Pulmonary artery endothelial cell (primary cell): ENCODE results near the gene ILF3. TPM values are rescaled to one million over a fixed set of nuclear protein-coding genes. Genes with fewer than 3 reads are reported as not detected.

Experiments used
- DNase-seq: peaks from one replicate; pipeline ENCODE4 v3.0.0-alpha.2; 2011; ENCODE audit warnings: low read depth, low spot score
- total RNA-seq: library from RNA; depleted of rRNA; stranded (reverse); fragments of >200 nt; gene quantifications from 2 replicates; pipeline ENCODE4 v1.2.3, GENCODE V29; 2014

The ILF3 gene
- total RNA-seq, 1 donor from 2014 or later, result 148 TPM

DNA sequence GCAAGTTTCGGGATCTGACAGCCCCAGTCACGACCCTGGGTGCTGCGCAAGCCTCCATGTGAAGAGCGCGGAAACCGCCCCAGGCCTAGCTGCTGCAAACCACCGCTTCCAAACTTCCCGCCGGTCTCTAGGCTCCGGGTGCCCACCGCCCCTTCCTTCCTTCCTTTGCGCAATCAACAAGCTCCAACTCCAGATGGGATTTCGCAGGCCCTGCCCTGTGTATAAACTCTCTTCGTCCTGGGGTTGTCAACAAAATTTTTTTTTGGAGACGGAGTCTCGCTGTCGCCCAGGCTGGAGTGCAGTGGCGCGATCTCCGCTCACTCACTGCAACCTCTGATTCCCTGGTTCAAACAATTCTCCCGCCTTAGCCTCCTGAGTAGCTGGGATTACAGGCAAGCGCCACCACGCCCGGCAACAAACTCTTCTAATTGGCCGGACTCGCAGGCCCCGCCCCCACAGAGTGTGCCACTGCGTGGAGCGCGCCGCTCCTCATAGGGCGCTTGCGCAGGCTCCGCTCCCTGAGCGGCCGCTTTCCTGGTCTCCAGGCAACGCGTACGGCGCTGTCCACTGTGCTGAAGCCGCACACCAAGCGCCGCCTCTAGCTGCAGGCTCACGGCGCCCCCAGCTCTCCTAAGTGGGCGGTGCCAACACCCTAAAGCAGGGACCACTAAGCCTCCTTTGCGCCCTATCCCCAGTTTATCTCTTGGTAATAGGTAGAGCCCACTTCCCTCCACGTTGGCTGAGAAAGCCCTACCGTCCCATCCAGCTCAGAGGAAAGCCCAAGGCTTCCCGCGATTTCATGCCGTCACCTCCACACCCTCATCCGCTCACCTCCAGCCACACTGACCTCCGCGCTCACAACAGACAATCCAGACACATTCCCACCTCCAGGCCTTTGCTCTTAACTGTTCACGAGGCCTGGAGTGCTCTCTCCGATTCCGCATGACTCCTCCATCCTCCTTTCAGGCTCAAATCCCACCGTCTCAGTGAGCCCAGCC, 41.6 kb downstream of the ILF3 start:
- DNase-seq, result peak; percentile 84

DNA sequence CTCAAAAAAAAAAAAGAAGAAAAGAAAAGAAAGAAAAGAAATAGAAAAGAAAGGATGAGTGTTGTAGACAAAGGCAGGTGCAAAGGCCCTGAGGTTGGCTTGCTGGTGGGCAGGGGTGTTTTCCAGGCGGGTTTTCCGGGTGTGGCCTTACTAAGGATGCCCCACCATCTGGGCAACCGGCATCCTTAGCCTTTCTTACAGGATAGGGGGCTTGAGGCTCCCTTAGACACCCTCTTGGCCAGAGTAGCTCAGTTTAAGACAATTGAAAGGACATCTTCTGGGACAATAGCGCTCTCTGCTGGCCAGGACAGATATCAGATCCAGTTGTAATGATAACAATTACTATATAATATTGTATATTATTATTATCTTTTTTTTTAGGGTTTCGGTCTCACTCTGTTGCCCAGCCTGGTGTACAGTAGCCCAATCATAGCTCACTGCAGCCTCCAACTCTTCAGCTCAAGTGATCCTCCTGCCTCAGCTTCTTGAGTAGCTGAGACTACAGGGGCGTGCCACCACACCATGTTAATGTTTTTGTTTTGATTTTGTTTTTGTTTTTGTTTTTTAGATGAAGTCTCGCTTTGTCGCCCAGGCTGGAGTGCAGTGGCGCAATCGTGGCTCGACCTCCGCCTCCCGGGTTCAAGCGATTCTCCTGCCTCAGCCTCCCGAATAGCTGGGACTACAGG, 45.6 kb downstream of the ILF3 start:
- DNase-seq, result no peak

DNA sequence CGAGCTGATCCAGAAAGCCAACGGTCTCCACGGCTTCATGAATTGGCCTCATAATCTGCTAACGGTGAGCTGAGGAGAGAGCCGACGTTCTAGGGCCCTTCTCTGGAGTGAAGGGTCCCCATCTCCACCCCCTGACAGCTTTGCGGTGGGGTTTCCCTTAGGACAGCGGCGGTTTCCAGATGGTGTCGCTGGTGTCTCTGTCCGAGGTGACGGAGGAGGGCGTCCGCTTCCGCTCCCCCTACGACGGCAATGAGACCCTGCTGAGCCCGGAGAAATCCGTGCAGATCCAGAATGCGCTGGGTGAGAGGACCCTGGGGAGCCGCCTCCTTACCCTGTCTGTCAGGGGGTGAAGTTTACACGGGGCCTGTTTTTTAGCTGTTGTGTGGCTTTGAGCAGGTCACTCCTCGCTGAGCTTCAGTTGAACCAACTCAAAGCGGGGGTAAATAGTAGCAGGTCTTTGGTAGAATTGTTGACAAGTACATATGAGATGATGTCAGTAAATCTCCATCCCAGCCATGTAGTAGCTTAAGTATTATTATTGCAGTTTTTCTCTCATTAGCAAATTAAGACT, 47.9 kb downstream of the ILF3 start:
- no peak for DNase-seq

DNA sequence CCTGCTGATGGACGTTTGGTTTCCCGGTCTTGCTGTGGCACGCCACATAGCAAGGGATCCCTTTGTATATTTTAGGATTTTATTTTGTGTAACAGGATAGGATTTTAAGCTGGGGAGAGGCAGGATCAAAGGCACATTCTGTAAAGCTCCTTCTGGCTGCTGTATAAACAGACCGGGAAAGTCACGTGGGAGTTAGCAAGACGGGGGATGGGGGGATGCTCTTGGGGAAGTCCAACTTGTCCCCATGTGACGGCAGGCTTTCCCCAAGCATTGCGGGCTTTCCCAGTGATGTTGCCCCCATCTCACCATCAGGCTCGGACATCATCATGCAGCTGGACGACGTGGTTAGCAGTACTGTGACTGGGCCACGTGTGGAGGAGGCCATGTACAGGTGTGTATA, 52.8 kb downstream of the ILF3 start:
- DNase-seq, result no peak

GRCh38 chr19:10707440-10707839, 53.3 kb downstream of the ILF3 start:
- no peak for DNase-seq

- no peak for DNase-seq
Measured at GRCh38 chr19:10708291-10708690, 54.1 kb downstream of the ILF3 start.

DNA sequence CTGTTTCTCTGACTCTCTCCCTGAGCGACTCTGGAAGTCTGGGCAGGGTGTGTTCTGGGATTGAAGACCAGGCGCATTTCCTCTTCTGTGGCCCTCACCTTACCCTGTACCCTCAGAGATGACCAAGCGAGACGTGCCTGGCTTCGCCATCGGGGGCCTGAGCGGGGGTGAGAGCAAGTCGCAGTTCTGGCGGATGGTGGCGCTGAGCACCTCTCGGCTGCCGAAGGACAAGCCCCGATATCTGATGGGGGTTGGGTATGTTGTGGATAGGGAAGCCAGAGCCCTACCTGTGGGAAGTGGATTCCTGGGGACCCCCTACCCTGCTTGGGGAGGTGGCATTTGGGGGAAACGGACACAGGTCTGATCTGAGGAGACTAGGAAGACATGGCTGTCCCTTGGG, 57.9 kb downstream of the ILF3 start:
- no peak for DNase-seq

DNA sequence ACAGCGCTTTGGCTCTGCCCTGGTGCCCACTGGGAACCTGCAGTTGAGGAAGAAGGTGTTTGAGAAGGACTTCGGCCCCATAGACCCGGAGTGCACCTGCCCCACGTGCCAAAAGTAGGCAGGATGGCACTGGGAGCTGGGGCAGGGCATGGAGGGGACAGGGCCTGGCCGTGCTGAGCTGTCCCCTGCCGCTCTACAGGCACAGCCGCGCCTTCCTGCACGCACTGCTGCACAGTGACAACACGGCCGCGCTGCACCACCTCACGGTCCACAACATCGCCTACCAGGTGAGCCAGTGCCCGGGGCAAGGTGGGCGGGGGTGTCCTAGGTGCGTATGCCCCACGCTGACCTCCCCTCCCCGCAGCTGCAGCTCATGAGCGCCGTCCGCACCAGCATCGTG, 58.6 kb downstream of the ILF3 start:
- no peak for DNase-seq

DNA sequence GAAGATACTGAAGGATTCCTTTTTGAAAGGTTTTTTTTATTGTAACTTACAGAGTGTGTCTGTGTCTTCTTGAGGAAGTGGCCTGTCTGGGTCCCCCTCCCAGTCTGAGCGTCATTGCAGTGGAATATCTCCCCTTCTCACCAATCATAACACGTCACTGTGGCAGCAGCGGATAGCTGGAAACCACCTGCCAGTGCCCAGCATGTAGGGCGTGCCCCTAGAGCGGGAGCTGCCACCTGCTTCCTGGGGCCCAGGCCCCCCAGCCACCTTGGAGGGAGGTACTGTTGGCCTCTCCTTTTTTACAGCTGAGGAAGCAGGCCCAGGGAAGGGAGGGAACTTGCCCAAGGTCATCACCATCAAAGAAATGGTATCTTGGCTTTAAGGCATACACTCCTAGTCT, 59.2 kb downstream of the ILF3 start:
- DNase-seq, result no peak

- DNase-seq, result no peak
Measured at GRCh38 chr19:10717054-10717355, 62.9 kb downstream of the ILF3 start.

- peak; percentile 100 for DNase-seq
Measured at GRCh38 chr19:10717356-10718204, 63.4 kb downstream of the ILF3 start, which contains the start of gene DNM2. DNM2 (plus strand) TSS chr19:10718079; CDS start chr19:10718243, 164 bp downstream.

- DNase-seq, result no peak
Measured at GRCh38 chr19:10718205-10719196, 64.4 kb downstream of the ILF3 start.

DNA sequence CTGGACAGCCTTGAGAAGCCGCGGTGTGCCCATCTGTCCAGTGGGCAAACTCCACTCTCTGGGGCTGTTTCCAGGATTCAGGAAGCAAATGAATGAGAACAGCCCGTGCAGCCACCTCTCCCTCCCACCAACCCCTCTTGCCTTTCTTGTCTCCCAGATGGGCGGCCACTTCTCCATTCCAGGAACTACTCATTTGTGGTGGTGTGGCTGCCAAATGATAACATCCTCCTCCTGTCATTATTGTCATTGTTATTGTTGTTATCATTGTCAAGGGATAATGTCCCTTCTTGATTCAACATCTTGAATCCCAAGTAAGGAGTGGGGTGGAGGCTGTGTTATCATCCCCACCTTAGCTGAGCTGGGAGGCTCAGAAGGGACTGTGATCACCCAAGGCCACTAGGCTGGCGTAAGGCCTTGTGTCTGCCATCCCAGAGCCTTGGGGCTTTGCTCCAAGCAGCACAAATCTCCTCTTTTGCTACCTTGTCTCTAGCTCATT, 65.4 kb downstream of the ILF3 start:
- no peak for DNase-seq

DNA sequence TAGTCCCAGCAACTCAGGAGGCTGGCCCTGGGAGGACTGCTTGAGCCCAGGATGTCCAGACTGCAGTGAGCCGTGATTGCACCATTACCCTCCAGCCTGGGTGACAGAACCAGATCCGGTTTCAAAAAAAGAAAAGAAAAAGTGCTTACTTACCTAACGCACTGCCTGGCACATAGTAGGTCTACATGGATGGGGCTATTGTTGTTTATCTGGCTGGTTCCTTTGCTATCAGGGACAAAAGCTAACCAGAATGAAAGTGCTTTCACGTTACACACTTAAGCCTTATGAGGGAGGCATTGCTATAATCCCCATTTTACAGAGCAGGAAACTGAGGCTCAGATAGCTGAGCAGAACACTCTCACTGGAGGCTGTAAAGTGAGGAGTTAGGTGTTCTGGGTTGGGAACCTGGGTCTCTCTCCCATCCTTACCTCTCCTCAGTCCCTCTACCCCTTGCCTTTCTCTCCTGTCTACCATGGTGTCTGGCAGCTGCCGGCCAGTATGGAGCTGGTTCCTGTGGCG, 66.5 kb downstream of the ILF3 start:
- DNase-seq, result no peak

GRCh38 chr19:10723591-10723990, 69.4 kb downstream of the ILF3 start:
- DNase-seq, result no peak

GRCh38 chr19:10724573-10725071, 70.5 kb downstream of the ILF3 start:
- DNase-seq, result no peak

DNA sequence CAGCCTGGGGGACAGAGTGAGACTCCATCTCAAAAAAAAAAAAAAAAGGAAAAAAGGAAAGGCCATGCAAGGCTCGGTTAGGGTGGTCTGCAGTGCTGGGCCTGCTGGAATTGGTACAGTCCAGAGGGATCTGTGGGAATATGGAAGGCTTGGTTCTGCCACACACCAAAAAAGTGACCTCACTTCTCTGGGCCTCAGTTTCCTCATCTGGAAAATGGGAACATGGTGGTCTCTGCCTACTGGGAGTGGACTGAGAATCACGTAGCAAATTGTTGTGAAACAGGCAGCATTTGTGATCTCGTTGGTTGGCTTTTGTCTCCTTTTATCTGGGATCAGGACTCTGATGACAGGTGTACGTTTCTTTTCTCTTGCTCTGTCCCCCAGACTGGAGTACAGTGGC, 71.3 kb downstream of the ILF3 start:
- no peak for DNase-seq

GRCh38 chr19:10726268-10726667, 72.1 kb downstream of the ILF3 start:
- DNase-seq, result no peak

DNA sequence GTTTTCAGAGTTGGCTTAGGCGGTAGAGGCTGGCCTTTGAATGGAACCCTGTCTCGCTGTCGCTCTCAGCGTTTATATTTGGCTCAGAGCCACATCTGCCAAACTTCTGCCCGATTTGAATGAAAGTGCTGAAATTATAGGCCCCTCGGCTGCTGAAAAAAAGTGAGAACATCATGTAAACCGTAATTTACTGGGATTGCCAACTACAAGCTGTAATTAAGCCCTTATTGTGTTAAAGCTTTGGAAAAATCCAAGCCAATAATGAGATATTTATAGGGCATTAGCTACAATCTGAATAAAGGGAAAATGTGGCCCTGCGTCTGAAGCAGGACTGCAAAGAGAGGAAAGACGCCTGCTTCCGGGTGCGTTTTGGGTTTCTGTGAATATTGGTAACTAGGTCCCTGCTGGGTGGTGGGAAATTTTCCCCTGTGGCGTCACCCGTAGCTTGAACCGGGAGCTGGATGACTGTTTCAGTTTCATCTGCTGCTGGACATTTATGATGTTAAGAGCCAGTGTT, 73.6 kb downstream of the ILF3 start:
- no peak for DNase-seq
